ENCODE measurements around the gene UBL4A. TPM values are rescaled to one million over a fixed set of nuclear protein-coding genes. Genes with fewer than 3 reads are reported as not detected.
"Not testable (repeated sequence)": the region's sequence is repeated elsewhere in the genome, so short reads cannot be mapped to it uniquely, and the experiment has no call there.

UBL4A gene
- total RNA-seq, 2 donors from 2014 or later = 54.6 to 61.0 TPM

DNA sequence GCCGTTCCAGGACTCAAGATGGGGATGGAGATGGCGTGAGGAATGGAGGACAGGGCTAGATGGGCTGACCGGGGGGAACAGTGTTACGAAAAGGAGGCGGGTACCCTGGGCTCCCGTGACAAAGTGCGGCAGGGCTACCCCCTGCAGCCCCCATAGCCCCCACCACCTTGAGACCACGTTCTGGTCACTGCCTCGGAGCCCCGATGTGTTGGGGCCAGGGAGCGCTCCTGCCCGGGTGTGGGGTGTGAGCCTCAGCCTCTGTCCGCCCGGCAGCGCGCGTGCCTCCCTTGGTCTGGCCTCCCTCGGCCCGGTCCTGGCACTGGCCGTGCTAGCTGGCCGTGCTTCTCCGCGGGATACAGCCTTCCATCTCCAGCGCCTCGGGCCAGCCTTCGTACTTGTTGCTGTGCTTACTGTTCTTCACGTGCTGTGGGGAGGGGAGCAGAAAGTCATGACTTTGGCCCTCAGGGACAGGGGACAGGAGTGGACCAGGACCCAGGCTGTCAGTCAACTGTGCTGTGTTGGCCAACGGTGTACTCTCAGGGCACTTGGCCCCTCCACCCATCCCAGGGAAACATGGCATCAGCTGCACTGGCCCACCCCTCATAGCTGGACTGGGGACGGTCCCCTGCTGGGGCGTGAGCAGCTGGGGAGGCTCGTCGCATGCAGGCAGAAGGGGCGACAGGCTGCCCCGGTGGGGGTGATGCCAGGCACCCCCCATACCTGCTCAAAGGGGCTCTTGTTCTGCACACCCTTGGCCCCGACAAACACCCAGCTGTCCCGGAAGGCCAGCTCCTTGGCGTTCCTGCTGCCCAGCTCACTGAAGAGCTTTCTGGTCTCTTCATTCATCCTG, 20.3 kb upstream of the UBL4A start:
- TF ChIP-seq, protein P1, sequence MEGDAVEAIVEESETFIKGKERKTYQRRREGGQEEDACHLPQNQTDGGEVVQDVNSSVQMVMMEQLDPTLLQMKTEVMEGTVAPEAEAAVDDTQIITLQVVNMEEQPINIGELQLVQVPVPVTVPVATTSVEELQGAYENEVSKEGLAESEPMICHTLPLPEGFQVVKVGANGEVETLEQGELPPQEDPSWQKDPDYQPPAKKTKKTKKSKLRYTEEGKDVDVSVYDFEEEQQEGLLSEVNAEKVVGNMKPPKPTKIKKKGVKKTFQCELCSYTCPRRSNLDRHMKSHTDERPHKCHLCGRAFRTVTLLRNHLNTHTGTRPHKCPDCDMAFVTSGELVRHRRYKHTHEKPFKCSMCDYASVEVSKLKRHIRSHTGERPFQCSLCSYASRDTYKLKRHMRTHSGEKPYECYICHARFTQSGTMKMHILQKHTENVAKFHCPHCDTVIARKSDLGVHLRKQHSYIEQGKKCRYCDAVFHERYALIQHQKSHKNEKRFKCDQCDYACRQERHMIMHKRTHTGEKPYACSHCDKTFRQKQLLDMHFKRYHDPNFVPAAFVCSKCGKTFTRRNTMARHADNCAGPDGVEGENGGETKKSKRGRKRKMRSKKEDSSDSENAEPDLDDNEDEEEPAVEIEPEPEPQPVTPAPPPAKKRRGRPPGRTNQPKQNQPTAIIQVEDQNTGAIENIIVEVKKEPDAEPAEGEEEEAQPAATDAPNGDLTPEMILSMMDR (IDR thresholded peaks at IDR 0.05) = no peak
- no peaks in the 10 kb centered on the region for H3K27me3 ChIP-seq
- H3K4me1 ChIP-seq = no peaks in the 10 kb centered on the region
- H3K36me3 ChIP-seq = peaks cover 30% of the 10 kb centered on the region
- no peak overlapping the region for H3K27ac ChIP-seq
- no peak overlapping the region for H3K4me3 ChIP-seq
- no peaks in the 10 kb centered on the region for H3K9me3 ChIP-seq
- DNase-seq (ENCODE audit: low spot score) = no peak

DNA sequence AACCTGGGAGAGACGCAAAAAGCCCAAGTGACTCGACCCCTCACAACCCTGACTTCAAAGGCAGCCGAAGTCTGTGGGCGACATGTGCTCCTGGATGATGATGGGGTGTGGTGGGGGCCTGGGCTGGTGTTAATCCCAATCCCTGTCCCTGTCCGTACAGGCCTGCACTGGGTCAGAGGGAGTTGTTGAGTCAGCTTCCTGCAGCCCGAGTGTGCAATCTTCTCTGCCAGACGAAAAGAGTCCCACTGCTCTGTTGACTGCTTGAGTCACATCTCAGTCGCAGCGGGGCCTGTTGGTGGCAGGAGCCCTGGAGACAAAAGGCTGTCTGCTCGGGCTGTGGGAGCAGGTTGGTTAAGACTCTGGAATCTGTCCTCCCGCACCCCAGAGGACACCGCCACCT, 19.3 kb upstream of the UBL4A start:
- H3K4me3 ChIP-seq = no peak overlapping the region
- no peak for DNase-seq (ENCODE audit: low spot score)
- H3K27ac ChIP-seq = no peak overlapping the region
- TF ChIP-seq, protein P1 (IDR thresholded peaks at IDR 0.05) = no peak
- no peaks in the 10 kb centered on the region for H3K4me1 ChIP-seq
- H3K27me3 ChIP-seq = no peaks in the 10 kb centered on the region
- H3K36me3 ChIP-seq = peaks cover 30% of the 10 kb centered on the region
- H3K9me3 ChIP-seq = no peaks in the 10 kb centered on the region

DNA sequence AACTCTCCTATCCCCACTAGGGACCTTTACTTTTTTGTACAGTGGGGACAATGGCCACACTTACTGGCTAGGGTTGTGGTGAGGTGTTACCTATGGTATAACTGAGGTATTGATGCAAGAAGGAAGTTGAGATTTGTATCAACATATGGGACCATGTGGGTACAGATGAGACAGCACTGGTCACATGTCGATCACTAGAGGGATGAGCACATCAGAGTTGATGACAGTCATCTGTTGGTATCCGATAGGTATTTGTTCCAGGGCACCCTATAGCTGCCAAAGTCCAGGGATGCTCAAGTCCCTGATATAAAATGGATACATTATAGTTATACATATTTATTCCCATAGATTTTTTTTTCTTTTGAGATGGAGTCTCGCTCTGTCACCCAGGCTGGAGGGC, 16.6 kb upstream of the UBL4A start:
- no peaks in the 10 kb centered on the region for H3K27me3 ChIP-seq
- H3K36me3 ChIP-seq = peaks cover 14% of the 10 kb centered on the region
- H3K27ac ChIP-seq = no peak overlapping the region
- H3K9me3 ChIP-seq = no peaks in the 10 kb centered on the region
- DNase-seq (ENCODE audit: low spot score) = no peak
- TF ChIP-seq, protein P1 (IDR thresholded peaks at IDR 0.05) = no peak
- no peak overlapping the region for H3K4me3 ChIP-seq
- H3K4me1 ChIP-seq = no peaks in the 10 kb centered on the region

DNA sequence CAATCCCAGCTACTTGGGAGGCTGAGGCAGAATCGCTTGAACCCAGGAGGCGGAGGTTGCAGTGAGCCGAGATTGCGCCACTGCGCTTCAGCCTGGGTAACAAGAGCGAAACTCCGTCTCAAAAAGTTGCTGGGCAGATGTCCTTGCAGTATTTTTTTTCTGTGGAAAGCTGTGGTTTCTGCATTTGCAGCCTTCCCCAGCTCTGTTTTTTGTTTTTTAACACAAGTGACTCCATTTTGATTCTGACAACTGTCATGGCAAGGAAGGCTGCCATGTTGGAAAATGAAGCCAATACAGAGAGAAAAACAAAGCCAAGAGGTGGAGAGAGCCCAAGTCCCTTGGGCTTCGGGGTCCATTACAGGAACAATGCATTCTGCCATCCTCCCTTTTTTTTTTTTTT, 15.7 kb upstream of the UBL4A start:
- Histone ChIP-seq H3K9me3 (no peaks in the 10 kb centered on the region), H3K4me1 (no peaks in the 10 kb centered on the region), H3K27ac (no peak overlapping the region), H3K4me3 (no peak overlapping the region), H3K36me3 (peaks cover 6% of the 10 kb centered on the region), H3K27me3 (no peaks in the 10 kb centered on the region)
- TF ChIP-seq, protein P1 (IDR thresholded peaks at IDR 0.05) = no peak
- no peak for DNase-seq (ENCODE audit: low spot score)

DNA sequence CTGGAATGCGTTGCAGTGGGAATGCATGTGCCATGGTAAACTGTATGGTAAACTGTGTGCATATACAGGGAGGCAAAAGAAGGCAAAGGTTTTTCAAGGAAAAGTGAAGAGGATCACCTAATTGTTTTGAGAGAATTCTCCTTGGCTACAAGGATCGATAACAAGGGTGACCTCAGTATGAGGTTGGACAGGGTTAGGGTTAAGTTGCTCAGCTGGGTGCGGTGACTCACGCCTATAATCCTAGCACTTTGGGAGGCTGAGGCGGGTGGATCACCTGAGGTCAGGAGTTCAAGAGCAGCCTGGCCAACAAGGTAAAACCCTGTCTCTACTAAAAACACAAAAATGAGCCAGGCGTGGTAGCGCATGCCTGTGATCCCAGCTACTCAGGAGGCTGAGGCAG, 15.0 kb upstream of the UBL4A start:
- not testable (repeated sequence) for DNase-seq (ENCODE audit: low spot score); H3K4me3 ChIP-seq; H3K27ac ChIP-seq; H3K36me3 ChIP-seq; H3K4me1 ChIP-seq; H3K9me3 ChIP-seq; H3K27me3 ChIP-seq

DNA sequence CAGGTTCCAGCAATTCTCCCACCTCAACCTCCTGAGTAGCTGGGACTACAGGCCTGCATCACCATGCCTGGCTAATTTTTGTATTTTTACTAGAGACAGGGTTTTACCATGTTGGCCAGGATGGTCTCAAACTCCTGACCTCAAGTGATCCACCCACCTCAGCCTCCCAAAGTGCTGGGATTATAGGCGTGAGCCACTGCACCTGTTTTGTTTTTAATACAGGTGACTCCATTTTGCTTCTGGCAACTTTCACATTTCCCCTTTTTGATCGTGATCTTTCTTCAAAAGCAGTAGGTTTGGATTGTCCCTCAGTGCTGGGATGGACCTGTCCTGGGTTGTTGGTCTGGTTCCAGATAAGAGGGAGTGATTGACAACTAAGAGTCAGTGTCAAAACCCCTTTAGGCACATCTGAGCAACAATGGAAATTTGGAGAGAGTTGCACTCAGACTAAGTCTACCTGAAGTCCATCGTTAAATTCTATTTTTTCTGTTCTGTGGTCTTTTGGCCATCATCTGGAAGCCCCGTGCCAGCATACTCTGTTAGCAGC, 10.2 kb upstream of the UBL4A start:
- not testable (repeated sequence) for H3K27me3 ChIP-seq; H3K4me3 ChIP-seq; DNase-seq (ENCODE audit: low spot score); H3K36me3 ChIP-seq; H3K9me3 ChIP-seq; H3K27ac ChIP-seq; H3K4me1 ChIP-seq

Measured in right atrium auricular region (tissue), 2 donors.